ENCODE measurements around the gene ZNF230.

The ZNF230 gene

GRCh38 chr19:44061038-44061437 is 58.3 kb downstream of the ZNF230 start:
- DNase-seq (ENCODE audit: insufficient read length, low spot score) (no peak), FAIRE-seq (no peak)
- TF ChIP-seq POLR2A (IDR thresholded peaks at IDR 0.05; ENCODE audit: low read depth, low read length): no peak

All from H54 (cell line).